GM18502 (cell line): ENCODE measurements around the gene TBC1D10A.

ENCODE experiments used
- ATAC-seq: cut with Tn5 transposase; IDR thresholded peaks from one replicate; pipeline ENCODE4 v1.9.1; 2021; ENCODE audit warnings: mild to moderate bottlenecking; ENCODE audit not compliant: unreplicated experiment, poor library complexity

Gene TBC1D10A

DNA sequence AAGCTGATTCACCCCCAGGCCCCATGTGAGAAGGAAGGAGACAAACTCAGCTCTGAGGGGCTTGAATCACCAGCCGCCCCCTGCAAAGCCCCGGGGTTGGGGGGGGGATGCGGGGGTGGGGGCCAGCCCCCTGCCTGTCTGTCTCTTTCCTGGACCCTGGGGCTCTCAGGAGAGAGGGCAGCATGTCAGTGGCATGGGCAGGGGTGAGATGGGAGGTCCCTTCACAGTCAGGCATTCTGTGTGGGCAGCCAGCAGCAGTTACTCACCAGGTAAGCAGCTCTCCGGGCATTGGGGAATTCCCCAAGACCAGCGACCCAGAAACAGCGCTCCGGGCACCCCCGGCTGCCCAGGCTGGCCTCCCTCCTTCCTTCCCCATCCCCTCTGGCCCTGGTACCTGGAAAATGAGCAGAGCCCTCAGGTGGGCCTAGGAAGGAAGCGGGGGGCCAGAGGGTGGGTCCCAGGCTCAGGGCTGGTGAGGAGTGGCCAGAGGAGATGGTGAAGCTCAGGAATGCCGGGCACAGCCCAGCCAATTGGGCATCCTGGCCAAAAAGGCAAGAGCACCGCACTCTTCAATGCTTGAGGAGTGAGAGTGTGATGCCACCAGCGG is 76.0 kb downstream of the TBC1D10A start:
- no peak for ATAC-seq

DNA sequence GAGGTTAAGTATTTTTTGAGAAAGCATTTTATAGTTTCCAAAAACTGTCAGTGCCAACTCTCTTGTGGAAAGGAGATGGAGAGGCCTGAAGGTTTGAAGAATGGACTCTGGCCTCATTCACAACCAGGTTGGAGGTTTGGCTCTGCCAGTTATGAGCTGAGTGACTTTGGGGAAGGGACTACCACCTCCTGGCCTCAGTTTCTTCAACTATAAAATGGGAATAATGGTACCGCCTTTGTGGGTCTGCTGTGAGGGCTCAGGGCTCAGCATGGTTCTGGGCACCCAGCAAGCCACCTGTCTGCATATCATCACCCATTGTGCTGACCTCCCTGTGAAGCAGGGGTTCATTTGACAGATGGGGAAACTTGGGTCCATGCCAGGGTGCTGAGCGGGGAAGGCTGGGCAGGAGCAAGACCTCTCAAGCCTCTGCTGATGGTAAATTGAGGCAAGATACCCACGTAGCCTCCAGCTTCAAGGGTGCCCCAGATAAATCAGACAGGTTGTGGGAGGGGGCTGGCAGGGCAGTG is 76.6 kb downstream of the TBC1D10A start:
- ATAC-seq = no peak

DNA sequence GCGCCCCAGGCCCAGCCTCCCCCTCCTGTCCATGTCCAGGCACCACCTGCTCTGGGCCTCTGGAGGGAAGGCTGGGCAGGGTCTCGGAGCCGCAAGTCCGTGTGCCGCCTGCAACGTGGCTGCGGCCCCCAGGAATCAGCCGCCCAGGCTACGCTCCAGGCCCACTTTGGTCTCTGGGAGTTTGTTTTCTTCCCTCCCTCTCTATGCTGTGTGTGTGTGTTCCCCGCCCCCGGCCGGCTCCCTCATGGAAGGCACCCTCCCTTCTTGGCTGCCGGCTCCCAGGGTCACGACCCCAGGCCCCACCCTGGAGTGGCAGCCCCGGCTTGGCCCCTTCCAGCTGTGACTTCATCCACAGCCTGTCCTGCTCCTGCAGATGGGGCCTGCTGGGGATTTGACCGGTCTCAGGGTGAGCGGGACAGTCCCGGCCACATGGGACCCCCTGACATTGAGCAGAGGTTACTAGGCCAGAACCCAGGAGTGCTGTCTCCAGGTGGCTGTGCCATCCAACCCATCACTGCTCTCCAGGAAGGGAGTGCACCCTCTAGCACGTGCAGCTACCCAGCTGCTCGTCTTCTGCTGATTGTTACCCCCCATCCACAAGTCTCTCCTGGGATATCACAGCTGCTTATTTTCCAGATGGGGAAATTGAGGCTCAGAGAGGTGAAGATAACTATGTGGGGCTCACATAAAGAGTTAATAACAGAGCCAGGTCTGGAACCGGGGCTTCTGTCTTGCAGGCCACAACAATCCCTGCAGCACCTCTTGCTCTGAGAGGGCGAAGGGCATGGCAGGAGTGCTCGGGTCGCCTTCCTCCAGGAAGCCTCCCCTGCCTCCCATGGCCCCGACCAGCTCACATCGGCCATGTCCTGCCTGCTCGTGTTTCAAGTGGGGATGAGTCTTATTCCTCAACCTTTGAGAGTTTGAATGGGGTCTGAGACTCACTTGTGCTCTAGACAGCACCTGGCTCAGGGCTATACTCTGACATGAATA is 77.4 kb downstream of the TBC1D10A start:
- ATAC-seq = no peak

DNA sequence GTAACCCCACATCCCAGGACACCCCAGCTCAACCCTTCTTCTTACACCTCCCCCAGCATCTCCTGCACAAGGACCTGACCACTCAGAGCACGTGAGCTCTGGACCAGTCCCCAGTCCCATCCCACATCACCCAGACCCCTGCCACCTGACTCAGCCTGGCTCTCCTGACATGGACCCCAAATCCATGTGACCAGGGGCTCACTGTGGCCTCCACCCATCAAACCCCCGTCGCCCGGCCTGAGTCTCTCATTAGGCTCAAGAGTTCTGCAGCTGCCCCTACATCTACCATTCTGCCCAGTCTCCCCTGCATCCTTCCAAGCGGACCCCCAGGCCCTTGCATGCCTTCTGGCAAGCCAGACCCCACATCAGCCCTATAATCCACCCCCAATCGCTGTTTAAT is 78.3 kb downstream of the TBC1D10A start:
- ATAC-seq = no peak

DNA sequence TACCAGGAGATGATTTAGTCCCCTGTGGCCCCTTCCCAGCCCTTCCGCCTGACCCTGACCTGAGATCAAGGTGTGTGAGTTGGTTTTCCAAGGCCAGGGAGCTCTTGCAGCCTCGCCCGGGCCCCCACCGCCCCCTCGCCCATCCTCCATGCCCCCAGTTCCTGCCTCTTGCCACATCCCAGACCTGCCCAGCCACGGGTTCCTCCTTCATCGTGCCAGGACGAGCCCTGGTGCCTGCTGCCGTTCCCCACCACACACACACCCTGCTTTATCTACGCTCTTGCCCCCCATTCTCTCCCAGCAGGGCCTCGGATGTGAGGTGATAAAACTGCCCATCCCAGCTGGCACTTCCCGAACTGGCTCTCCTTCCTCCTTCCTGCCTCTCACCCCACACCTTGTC is 78.8 kb downstream of the TBC1D10A start:
- no peak for ATAC-seq

DNA sequence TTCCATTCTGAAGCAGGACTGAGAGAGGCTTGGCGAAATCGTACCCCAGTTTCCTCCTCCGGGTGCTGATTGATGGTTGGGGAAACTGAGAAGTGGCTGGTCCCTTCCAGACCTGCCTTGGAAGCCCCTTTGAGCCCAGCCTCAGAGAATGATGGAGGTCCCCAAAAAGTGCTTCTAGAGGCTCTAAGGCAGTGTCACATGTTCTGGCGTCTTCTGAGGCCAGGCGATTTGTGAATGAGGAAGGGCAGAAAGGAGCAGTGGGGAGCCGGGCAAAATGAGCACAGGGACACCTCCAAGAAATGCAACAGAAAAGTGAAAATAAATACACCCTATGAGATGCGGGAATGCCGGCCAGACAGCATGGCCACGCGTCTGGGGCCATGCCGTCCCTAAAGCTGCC is 79.2 kb downstream of the TBC1D10A start:
- ATAC-seq = no peak

DNA sequence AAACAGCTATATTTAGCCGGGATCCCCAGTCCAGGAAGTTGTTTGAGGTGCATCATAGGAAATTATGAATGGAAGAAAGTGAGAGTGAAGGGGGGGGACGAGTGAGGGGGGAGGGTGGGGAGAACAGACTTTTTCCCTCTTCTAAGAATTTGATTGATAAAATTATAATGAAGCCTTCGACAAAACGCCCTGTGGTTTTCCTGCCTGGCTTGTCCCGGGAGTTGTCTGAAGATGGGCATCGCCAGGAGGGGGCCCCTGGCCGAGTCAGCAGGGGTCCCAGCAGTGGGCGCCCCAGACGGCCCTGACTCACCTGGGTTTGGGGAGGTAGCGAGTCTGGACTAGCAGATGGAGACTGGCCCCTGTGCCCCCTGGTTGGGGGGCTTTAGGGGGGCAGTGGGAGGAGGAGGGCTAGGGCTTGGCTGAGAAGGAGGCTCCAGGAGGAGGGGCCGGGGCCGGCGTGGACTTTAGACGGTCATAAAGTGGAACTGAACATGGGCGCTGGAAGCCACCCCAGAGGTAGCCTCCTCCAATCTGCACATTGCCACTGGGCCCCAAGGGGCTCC is 79.8 kb downstream of the TBC1D10A start:
- no peak for ATAC-seq

DNA sequence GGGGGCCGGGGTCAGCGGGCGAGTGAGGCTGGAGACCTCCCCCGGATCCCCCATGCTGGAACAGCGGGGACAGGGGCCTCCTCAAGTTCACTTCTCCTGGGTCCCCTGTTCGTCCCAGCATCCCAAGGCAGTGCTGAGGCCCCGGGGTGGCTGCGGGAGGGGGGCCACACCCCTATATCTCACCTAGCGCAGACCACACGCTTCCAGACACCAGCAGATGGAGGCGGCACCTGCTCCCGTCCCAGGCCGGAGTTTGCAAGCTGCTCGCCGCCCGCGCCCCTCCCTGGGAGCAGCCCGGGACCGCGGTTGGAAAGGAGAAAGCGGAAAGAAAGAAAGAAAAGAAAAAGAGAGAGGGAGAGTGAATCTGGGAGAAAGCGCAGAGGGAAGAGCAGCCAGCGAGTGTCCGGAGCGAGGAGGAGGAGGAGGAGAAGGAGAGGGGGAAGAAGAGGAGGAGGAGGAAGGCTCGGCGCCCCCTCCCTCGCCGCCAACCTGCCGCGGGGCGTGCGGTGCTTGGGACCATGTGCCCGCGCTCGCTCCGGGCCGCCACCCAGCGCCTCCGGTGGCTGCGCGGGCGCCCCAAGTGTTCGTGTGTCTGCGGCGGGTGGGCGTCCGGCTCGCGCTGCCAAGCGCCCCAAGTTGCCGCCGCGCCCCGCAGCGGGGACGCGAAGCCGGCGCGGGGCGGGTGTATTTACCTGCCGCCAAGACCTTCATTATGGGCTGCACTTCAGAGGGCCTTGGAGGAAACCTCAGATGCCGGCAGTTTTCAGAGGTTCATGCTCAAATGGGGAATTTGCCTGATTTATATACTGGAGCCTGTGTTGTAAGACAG is 80.5 kb downstream of the TBC1D10A start, which contains the start of gene LIF:
Gene LIF (minus strand): TSS at position 775 of the 829 bp plus-strand sequence. CDS start 64 bp downstream, at position 711.
- no peak for ATAC-seq

DNA sequence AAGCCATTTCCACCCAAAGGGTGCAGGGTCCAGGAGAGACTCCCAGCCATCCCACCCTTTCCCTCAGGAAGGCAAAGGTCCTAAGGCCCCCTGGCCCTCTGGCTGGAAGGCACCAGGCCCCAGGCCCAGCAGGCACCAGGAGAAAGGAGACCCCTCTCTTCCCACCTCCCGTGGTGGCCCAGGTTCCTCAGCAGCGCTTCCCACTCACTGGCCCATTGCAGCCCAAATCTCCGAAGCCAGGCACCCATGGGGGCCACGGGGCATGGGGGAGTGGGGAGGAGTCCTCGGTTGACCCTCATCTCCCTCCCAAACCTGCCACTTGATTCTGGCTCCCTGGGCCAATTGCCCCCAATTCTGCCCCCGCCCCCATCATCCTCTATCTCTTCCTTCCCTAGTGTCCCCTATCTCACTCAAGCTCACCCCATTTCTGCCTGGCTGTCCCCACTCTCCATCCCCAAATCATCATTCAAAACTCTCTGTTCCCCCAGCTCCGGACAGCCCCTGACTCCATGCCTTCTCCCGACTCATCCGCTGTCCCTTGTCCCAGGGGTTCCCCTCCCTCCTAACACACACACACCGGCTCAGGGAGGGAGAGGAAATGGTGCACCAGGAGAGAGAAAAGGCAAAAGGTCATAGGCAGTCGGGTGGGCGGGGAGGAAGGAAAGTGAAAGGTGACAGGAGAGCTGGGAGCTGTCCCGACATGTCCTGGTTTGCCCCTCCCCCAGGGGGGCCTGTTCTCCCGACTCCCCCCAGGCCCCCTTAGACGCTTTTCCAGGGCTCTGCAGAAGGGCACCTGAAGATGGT is 81.4 kb downstream of the TBC1D10A start:
- no peak for ATAC-seq

DNA sequence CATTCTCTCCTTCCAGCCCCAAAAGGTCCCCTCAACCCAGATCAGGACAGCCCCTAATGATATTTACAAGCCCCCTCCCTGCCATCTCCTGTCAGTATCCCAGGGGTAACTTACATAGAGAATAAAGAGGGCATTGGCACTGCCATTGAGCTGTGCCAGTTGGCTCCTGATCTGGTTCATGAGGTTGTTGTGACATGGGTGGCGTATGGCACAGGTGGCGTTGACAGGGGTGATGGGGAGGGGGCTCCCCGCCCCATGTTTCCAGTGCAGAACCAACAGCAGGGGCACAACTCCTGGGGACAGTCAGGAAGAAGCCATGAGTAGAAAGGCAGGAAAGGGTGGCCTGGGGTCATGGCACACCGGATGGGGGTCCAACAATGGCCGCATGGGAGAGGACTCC is 82.1 kb downstream of the TBC1D10A start:
- ATAC-seq = no peak

DNA sequence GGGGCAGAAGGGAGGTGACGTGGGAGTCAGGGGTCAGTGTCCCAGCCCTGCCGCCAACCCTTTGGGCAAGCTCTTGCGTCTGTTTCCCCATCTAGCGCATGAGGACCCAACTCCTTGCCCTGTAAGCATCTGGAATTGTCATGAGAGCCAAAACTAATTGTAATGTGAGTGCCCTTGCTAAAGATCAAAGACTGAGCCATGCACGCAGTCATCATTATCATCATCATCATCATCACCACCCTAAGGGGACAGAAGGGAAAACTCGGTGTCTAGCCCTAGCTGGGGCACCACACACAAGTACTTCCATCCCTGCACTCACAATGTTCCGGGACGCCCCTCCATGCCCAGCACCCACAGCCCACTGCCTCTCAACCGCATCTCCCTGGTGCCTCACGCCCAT is 82.7 kb downstream of the TBC1D10A start:
- no peak for ATAC-seq

DNA sequence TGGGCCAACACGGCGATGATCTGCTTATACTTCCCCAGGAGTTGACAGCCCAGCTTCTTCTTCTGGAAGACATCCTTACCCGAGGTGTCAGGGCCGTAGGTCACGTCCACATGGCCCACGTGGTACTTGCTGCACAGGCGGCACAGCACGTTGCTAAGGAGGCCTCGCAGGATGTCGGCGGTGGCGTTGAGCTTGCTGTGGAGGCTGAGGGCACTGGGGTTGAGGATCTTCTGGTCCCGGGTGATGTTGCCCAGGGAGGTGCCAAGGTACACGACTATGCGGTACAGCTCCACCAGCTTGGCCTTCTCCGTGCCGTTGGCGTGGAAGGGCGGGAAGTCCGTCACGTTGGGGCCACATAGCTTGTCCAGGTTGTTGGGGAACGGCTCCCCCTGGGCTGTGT is 83.1 kb downstream of the TBC1D10A start:
- no peak for ATAC-seq
